ENCODE data around the gene IGFBP4.

IGFBP4 gene

DNA sequence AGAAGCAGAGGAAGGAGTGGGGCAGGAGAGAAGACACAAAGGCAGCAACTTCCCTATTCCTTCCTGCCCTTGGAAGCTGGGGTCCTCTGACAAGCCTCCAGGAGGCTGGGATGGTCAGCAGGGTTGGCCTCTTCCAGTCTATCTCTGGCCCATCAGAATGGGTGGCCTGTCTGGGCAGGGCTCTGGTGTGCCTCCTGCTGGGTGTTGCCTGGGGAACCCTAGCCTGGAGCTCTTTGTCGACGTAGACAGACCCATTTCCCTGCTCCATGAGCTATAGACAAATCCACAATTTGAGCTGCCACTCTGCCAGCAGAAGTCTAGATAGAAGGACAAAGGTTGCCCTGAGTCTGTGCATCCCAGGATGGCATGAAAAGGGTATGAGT is 11.4 kb downstream of the IGFBP4 start:
- H3K27me3 ChIP-seq (ENCODE audit: low read depth), result no peaks in the 10 kb centered on the region
- no peaks in the 10 kb centered on the region for H3K9me3 ChIP-seq
- no peak overlapping the region for H3K4me3 ChIP-seq
- H3K36me3 ChIP-seq (replicated peaks), result no peaks in the 10 kb centered on the region; the same call in 1 of the 2 replicates
- no peaks in the 10 kb centered on the region for H3K4me1 ChIP-seq
- no peak for DNase-seq (ENCODE audit: low spot score in 2 of 2)
- in situ Hi-C loops (cut with MboI; ENCODE audit: low sequenced_read_pairs), result no loop called here

- in situ Hi-C loops (cut with MboI; ENCODE audit: low sequenced_read_pairs), result no loop called here
- Histone ChIP-seq H3K36me3 (replicated peaks) (no peaks in the 10 kb centered on the region; the same call in 1 of the 2 replicates), H3K27me3 (ENCODE audit: low read depth) (no peaks in the 10 kb centered on the region), H3K4me3 (no peak overlapping the region), H3K9me3 (no peaks in the 10 kb centered on the region), H3K4me1 (no peaks in the 10 kb centered on the region)
- no peak for DNase-seq (ENCODE audit: low spot score in 2 of 2)
Measured at GRCh38 chr17:40456396-40456951, 13.2 kb downstream of the IGFBP4 start.

GRCh38 chr17:40457369-40457768 is 14.1 kb downstream of the IGFBP4 start:
- no peaks in the 10 kb centered on the region for H3K9me3 ChIP-seq
- in situ Hi-C loops (cut with MboI; ENCODE audit: low sequenced_read_pairs), result no loop called here
- H3K36me3 ChIP-seq (replicated peaks), result no peaks in the 10 kb centered on the region; the same call in 1 of the 2 replicates
- H3K4me3 ChIP-seq, result no peak overlapping the region
- H3K4me1 ChIP-seq, result no peaks in the 10 kb centered on the region
- no peak for DNase-seq (ENCODE audit: low spot score in 2 of 2)
- no peaks in the 10 kb centered on the region for H3K27me3 ChIP-seq (ENCODE audit: low read depth)

- H3K27me3 ChIP-seq (ENCODE audit: low read depth), result no peaks in the 10 kb centered on the region
- no peaks in the 10 kb centered on the region; the same call in 1 of the 2 replicates for H3K36me3 ChIP-seq (replicated peaks)
- no peaks in the 10 kb centered on the region for H3K4me1 ChIP-seq
- no peak for DNase-seq (ENCODE audit: low spot score in 2 of 2)
- no peak overlapping the region for H3K4me3 ChIP-seq
- in situ Hi-C loops (cut with MboI; ENCODE audit: low sequenced_read_pairs), result no loop called here
- no peaks in the 10 kb centered on the region for H3K9me3 ChIP-seq
Measured at GRCh38 chr17:40457964-40458791, 14.9 kb downstream of the IGFBP4 start.

GRCh38 chr17:40458851-40459482 is 15.7 kb downstream of the IGFBP4 start:
- in situ Hi-C loops (cut with MboI; ENCODE audit: low sequenced_read_pairs), result no loop called here
- Histone ChIP-seq H3K9me3 (no peaks in the 10 kb centered on the region), H3K4me3 (no peak overlapping the region), H3K27me3 (ENCODE audit: low read depth) (no peaks in the 10 kb centered on the region), H3K4me1 (no peaks in the 10 kb centered on the region), H3K36me3 (replicated peaks) (no peaks in the 10 kb centered on the region; the same call in 1 of the 2 replicates)
- DNase-seq (ENCODE audit: low spot score in 2 of 2), result no peak

DNA sequence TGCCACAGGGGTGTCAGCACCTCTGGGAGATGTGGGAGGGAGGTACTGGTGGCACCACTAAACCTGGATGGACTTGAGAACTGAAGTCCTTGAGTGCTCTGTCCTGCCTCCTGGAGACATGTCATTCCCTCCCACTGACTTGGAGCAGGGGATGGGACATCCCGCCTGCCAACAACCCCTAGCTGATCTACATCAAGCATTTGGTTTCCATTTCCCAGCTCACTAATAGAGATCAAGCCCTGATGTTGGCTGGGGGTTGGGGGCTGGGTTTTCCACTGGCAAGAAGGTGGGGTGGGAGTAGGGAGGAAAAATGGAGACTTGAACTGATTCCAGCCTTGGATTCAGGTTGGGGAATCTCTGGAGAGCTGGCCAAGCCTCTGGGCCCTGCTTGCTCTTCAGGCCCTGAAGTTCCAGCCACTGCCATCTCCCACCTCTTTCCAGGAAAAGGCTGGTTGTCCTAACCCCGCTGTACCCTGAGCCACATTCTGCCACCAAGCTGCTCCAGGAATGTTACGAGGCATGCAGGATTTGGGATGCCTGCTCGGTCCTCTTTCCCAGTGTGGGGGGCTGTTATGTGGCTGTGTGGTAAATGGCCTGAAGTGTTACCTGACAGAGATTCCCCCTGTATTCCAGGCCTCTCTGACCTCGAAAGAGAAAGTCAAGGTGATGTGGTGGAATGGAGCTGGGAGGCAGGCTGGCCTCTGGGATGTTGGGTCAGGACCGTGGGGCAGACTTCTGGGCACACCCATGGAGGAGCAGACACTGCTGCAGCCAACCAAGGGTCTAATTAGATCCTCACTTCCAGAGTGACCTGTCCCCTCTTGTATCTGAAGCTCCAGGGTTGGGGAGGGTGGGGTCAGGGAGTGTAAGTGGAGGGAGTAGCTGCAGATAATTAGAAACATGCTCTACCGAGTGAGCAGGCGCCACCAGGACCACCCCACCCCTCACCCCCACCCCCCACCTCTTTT is 16.7 kb downstream of the IGFBP4 start:
- H3K4me3 ChIP-seq, result no peak overlapping the region
- DNase-seq (ENCODE audit: low spot score in 2 of 2), result no peak
- in situ Hi-C loops (cut with MboI; ENCODE audit: low sequenced_read_pairs), result no loop called here

GRCh38 chr17:40460604-40460967 is 17.3 kb downstream of the IGFBP4 start:
- Histone ChIP-seq H3K27me3 (ENCODE audit: low read depth) (peaks cover under 1% of the 10 kb centered on the region), H3K4me3 (no peak overlapping the region), H3K9me3 (no peaks in the 10 kb centered on the region), H3K4me1 (no peaks in the 10 kb centered on the region), H3K36me3 (replicated peaks) (no peaks in the 10 kb centered on the region)
- no peak for DNase-seq (ENCODE audit: low spot score in 2 of 2)
- in situ Hi-C loops (cut with MboI; ENCODE audit: low sequenced_read_pairs), result no loop called here

More for the DNA sequence above, 16.7 kb downstream of the IGFBP4 start:
- no peaks in the 10 kb centered on the region for H3K27me3 ChIP-seq (ENCODE audit: low read depth)
- H3K9me3 ChIP-seq, result no peaks in the 10 kb centered on the region
- H3K4me1 ChIP-seq, result no peaks in the 10 kb centered on the region
- no peaks in the 10 kb centered on the region; the same call in 1 of the 2 replicates for H3K36me3 ChIP-seq (replicated peaks)

GRCh38 chr17:40460968-40461731 is 17.9 kb downstream of the IGFBP4 start:
- Histone ChIP-seq H3K4me1 (no peaks in the 10 kb centered on the region), H3K9me3 (no peaks in the 10 kb centered on the region), H3K36me3 (replicated peaks) (no peaks in the 10 kb centered on the region), H3K4me3 (no peak overlapping the region), H3K27me3 (ENCODE audit: low read depth) (peaks cover 5% of the 10 kb centered on the region)
- in situ Hi-C loops (cut with MboI; ENCODE audit: low sequenced_read_pairs), result no loop called here
- DNase-seq (ENCODE audit: low spot score in 2 of 2), result no peak

DNA sequence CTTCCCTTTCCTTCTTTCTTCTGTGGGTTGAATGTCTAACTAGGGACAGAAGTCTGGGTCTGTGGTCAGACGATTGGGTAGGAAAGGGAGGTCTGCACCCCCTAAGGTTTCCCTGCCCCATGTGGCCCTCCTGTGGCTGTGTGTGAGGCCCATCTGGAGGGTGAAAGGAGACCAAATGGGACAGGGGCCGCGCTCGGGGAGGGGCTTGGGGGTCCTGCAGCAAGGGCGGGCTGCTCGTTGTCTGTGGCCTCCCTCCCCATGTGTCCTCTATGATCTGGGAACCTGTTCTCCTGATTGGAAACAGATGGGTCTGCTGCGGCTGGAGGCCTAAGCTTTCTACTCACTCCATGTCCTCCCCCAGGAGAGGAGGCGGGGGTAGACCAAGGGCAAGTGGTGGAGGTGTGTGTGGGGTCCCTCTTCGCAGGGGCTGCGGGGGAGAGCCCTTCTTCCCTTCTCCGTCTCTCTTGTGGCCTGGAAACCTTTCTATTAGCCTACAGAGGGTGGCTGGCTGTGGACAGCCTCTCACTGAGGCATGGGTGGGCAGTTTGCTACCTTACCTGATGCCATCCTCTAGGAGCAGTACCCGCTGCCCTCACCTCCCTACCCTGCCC is 18.6 kb downstream of the IGFBP4 start:
- no peaks in the 10 kb centered on the region for H3K9me3 ChIP-seq
- H3K4me1 ChIP-seq, result no peaks in the 10 kb centered on the region
- DNase-seq (ENCODE audit: low spot score in 2 of 2), result no peak
- no peak overlapping the region for H3K4me3 ChIP-seq
- in situ Hi-C loops (cut with MboI; ENCODE audit: low sequenced_read_pairs), result no loop called here
- no peaks in the 10 kb centered on the region for H3K36me3 ChIP-seq (replicated peaks)
- peaks cover 11% of the 10 kb centered on the region for H3K27me3 ChIP-seq (ENCODE audit: low read depth)

DNA sequence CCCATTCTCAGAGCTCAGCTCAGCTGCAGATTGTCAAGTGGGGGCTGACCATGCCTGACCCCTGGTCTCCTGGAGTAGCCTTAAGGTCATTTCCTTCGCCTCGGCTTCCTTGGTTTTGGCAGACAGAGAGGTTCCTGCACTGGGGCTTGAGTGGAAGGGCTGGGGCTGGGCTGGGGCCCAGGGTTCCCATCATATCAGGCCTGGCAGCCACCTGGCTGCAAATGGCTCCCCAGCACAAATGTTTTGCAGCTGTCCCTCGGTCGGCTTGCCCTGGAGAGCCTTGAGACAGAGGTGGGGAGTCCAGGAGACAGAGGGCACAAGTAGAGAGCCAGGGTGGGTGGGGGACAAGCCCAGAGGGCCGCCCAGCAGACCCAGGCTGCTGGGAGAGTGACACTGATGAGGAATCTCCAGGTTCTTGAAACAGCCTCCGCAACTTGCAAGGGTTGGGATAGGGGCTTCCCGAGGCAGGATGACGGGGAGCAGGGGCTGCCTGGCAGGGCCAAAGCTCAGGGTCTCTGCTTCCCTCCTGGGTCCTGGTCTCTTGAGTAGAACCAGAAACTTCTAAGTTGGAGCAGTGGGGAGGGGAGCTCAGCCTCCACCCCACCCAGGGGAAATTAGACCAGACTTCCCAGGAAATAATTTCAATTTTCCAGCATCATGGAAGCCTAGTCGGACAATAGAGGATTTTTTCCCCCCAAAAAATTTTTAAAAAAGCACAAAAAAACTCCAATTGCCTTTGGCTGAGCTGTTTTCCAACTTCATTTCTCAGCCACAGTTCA is 19.3 kb downstream of the IGFBP4 start:
- Histone ChIP-seq H3K36me3 (replicated peaks) (no peaks in the 10 kb centered on the region), H3K27me3 (ENCODE audit: low read depth) (peaks cover 11% of the 10 kb centered on the region), H3K4me3 (no peak overlapping the region), H3K4me1 (no peaks in the 10 kb centered on the region), H3K9me3 (no peaks in the 10 kb centered on the region)
- no peak for DNase-seq (ENCODE audit: low spot score in 2 of 2)
- in situ Hi-C loops (cut with MboI; ENCODE audit: low sequenced_read_pairs), result no loop called here

DNA sequence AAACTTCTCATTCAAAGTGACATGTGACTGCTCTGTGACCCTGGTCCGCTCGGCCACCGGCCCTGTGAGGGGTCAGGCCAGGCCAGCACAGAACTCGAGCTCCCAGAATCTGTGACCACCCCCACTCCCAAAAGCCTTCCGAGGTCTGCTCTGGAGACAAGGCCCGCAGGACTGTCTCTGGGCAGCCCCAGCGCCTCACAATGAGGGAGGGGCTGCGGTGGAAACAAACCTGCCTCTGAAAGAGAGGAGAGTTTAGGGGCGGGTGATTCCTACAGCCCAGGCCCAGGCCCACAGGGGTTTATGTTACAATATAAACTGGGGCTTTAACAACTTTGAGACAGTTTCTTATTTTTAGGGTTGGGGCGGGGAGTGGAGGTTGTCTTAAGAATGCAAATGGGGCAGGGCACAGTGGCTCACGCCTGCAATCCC is 19.9 kb downstream of the IGFBP4 start:
- no peak overlapping the region for H3K4me3 ChIP-seq
- no peak for DNase-seq (ENCODE audit: low spot score in 2 of 2)
- H3K27me3 ChIP-seq (ENCODE audit: low read depth), result peaks cover 11% of the 10 kb centered on the region
- H3K9me3 ChIP-seq, result no peaks in the 10 kb centered on the region
- no peaks in the 10 kb centered on the region for H3K4me1 ChIP-seq
- in situ Hi-C loops (cut with MboI; ENCODE audit: low sequenced_read_pairs), result no loop called here
- no peaks in the 10 kb centered on the region for H3K36me3 ChIP-seq (replicated peaks)

DNA sequence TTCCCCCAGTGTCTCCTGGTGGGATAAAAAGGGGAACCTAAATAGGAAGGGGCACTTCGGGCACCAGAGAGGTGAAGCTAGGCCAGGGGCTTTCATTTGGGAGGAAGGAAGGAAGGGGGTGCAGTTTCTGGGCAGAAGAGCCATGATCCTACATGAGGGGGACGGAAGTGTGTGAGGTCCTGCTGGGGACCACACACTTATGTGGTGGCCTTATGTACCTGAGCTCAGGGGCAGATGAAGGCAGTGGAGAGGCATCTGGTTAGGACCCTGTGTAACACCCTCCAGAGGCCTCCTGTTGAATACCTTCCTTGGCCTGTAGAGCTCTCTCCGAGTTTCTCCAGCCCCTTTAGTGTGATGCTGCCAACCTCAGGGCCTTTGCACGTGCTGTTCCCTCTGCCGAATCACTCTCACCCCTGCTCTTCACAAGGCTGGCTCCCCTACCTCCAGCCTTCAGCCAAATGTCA is 21.2 kb downstream of the IGFBP4 start:
- in situ Hi-C loops (cut with MboI; ENCODE audit: low sequenced_read_pairs), result no loop called here
- H3K27me3 ChIP-seq (ENCODE audit: low read depth), result peaks cover 11% of the 10 kb centered on the region
- H3K36me3 ChIP-seq (replicated peaks), result no peaks in the 10 kb centered on the region
- no peak overlapping the region for H3K4me3 ChIP-seq
- H3K4me1 ChIP-seq, result no peaks in the 10 kb centered on the region
- no peak for DNase-seq (ENCODE audit: low spot score in 2 of 2)
- H3K9me3 ChIP-seq, result no peaks in the 10 kb centered on the region

Data from HAP-1 (cell line).